ENCODE data around the gene KRTAP4-8.
"Not testable (repeated sequence)": the region's sequence is repeated elsewhere in the genome, so short reads cannot be mapped to it uniquely, and the experiment has no call there.

KRTAP4-8 gene

DNA sequence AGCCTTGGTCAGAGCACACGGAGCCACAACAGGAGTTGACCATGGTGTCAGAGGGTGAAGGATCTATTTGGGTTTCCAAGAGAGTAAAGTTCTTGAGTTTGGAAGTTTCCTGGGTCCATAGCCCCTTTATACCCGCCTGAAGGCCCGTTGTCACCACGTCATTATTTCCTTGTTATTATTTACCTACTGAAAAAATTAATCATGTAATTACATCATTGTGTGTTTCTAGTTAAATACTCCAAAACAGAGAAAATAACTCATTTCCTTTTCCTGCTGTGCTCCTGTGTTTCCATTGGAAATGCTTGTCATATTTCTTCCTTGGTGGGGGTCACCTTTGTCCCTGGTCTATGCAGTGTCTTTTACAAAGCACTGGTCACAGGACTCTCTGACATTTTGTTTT lies at the start of gene KRTAP4-8:
Gene KRTAP4-8, minus strand, starts transcription at position 101 of the 400 bp plus-strand sequence. Its CDS starts 58 bp downstream, at position 43.
- DNase-seq, result no peak

DNA sequence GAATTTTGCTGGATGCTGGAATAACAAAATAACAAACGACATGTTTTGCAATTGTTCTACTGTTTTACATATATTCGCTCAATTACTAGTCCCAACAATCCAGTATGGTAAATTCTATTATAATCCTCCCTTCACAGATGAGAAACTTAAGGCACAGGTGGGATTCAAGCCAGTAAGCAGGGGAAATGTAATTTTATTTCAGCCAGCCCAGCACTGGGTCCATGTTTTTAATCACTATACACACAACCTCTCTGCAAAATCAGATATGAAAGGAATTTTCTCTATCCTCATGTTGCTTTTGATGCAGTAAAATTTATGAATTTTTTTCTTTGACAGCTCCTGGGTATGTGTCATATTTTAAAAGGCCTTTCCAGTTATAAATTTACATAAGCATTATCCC lies 47.3 kb upstream of the KRTAP4-8 start:
- no peak for DNase-seq

- no peak for DNase-seq
These were observed 46.9 kb upstream of the KRTAP4-8 start for GRCh38 chr17:41144846-41145245.

- DNase-seq, result no peak
These were observed 43.4 kb upstream of the KRTAP4-8 start for GRCh38 chr17:41141361-41141760.

DNA sequence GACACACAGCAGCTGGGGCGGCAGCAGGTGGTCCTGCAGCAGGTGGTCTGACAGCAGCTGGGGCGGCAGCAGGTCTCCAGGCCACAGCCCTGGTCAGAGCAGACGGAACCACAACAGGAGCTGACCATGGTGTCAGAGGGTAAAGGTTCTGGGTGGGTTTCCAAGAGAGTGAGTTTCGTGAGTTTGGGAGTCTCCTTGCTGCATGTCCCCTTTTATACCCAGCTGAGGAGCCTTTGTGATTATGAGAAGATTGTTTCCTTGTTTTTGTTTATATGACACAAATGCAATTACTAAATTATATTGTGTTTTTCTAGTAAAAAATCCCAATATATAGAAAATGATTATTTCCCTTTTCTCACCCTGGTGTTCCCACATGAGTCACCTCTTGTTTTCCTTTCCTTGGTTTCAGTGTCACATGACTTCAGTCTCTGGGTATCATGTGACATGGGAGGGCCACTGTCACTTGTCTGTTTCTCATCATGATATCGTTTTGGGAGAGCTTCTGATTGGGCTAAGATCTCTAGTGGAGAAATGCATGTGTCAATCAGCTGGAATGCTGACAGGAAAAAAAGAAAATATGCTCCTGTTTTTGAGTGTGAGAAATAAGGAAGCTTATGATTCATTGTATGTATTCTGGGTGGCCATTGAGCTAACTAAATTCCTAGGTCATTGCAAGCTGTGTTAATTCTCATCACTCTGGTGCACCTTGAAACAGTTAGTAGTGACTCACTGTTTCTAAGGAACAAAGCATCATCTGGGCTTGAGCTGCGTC lies 42.6 kb upstream of the KRTAP4-8 start, which contains the start of gene KRTAP4-6:
Gene KRTAP4-6, minus strand, starts transcription at position 185 of the 772 bp plus-strand sequence. Its CDS starts 57 bp downstream, at position 128.
- DNase-seq, result no peak

DNA sequence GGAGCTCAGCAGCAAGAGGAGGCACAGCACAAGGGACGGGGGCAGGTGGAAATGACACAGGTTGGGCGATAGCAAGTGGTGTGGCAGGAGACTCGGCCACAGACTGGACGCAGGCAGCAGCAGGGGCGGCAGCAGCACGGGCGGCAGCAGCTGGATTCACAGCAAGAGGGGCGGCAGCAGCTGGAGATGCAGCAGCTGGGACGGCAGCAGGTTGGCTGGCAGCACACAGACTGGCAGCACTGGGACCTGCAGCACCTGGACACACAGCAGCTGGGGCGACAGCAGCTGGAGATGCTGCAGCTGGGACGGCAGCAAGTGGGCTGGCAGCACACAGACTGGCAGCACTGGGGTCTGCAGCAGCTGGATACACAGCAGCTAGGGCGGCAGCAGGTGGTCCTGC lies 41.9 kb upstream of the KRTAP4-8 start:
- DNase-seq, result not testable (repeated sequence)

DNA sequence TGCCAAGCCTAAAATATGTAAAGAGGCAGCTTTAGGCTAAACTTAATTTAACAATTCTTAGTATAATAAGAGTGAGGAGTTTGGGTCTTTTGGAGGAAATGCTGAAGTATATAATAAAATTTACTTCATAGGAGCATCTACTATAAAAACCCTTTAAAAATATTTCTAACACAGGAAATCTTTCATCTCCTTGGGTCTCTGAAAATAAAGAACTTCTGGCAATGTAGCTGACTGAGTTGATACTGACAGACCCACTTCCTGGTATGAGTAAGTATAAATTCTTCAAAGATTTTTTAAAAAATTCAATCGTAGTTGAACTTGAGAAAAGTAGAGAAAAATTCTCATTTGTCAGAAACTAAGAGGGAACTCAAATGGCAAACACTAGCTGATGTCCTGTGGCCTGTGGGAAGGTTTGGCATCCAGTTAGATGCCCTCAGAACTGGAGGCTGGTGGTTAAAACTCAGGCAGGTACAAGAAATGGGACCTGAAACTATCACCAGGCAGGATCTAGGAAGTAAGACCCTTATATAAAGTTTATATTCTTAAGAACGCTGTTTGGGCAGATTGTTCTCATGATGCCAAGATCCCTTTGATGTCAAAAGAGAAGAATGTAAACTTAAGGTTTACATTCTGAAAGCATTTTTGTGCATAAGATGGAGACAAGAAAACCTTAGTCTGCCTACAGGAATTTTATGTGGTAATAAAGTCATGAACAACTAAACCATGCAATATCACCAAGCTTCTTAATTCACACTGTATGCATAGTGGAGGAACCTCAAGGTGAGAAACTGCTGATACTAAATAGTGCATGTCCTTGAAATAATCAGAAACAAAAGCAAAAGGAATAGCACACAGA lies 36.2 kb upstream of the KRTAP4-8 start:
- DNase-seq, result no peak

GRCh38 chr17:41131979-41132378 lies 34.0 kb upstream of the KRTAP4-8 start:
- DNase-seq, result no peak

GRCh38 chr17:41127371-41127770 lies 29.4 kb upstream of the KRTAP4-8 start:
- DNase-seq, result no peak

DNA sequence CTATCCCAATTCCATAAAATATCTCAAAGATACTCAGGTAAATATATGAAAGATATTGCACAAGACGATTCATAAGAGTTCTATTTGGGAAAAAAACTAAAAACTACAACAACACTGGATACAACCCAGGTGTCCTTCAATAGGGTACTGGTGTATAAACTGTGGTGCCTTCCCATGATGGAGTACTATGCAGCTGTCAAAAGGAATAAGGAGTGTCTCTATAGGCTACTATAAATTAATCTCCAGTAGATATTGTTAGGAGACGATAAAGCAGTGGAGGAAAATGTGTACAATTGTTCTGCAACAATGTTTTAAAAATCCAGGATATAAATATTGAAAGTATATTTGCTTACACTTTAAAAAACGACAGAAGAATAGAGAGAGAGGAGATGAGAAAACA lies 28.5 kb upstream of the KRTAP4-8 start:
- no peak for DNase-seq

DNA sequence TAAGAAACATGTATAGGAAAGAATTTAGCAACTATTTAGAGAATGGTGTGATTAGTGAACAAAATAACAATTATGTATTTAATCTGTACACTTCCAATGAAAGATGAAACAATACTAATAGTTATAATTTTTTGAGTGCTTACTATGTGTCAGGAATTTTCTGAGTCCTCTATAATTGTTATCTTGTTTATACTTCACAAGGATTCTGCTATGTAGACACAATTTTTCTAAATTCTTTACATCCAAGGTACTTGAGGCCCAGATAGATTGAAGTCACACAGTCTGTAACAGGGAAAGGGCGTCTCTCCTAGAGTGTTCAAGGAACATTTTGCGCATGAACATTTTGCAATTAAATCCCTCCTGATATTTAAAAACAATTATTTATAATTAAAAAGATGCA lies 27.1 kb upstream of the KRTAP4-8 start:
- no peak for DNase-seq

DNA sequence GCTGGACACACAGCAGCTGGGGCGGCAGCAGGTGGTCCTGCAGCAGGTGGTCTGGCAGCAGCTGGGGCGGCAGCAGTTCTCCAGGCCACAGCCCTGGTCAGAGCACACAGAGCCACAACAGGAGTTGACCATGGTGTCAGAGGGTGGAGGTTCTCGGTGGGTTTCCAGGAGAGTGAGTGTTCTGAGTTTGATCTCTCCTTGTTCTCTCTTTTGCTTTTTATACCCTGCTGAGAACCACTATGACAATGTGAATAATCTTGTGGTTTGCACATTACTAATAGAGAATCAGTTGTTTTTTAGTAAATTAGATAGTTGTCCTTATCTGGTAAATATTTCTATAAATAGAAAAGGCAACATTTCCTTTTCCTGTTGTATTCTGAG lies 26.0 kb upstream of the KRTAP4-8 start, which contains the start of gene KRTAP4-12:
Gene KRTAP4-12, minus strand, starts transcription at position 192 of the 381 bp plus-strand sequence. Its CDS starts 60 bp downstream, at position 132.
- not testable (repeated sequence) for DNase-seq

GRCh38 chr17:41123292-41123990 lies 25.5 kb upstream of the KRTAP4-8 start:
- not testable (repeated sequence) for DNase-seq

- no peak for DNase-seq
These were observed 23.8 kb upstream of the KRTAP4-8 start for GRCh38 chr17:41121742-41122141.

DNA sequence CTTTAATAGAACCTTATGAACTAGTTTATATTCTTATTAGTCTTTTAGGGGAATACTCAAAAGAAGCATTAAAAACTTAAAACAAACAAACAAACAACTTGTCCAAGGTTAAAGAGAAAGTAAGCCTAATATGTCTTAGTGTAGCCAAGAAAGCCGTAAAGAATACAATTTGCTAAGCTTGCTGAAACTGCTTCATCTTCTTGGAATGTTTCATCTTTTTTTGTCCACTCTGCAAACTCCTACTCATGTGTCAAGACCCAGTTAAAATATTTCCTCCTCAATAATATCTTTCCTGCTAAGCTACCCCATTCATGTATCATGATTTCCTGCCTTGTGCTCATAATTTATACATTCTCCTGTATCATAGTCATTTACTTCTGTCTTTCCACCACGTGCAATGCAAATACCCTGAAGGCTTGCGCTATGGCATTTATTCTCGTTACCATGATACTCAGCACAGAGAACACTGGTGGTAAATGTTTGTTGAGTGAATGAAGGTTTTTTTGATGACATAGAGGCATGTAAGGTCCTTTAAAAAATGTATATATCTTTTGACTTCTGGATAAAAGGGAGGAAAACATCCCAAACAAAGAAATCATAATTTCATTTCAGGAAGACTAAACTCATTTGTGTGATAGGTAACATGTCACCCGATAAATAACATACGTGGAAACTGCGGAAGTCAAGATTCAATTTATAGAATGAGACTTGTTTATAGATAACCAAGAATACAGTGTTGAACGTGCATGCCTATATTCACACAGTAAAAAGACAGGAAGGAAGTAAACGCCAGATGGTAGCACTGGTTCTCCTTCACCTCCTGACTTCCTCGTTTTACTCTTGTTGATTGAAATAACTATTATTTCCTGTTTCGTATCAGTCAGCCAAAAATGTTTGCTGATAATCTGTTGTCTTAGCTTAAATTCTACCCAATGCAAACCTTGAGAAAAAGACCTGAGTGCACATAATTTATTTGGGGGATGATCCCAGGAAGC lies 22.1 kb upstream of the KRTAP4-8 start:
- not testable (repeated sequence) for DNase-seq

GRCh38 chr17:41118721-41119120 lies 20.8 kb upstream of the KRTAP4-8 start:
- DNase-seq, result no peak

DNA sequence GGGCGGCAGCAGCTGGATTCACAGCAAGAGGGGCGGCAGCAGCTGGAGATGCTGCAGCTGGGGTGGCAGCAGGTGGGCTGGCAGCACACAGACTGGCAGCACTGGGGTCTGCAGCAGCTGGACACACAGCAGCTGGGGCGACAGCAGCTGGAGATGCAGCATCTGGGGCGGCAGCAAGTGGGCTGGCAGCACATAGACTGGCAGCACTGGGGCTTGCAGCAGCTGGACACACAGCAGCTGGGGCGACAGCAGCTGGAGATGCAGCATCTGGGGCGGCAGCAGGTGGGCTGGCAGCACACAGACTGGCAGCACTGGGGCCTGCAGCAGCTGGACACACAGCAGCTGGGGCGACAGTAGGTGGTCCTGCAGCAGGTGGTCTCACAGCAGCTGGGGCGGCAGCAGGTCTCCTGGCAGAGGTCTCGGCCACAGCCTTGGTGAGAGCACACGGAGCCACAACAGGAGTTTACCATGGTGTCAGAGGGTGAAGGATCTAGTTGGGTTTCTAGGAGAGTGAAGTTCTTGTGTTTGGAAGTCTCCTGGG lies 20.0 kb upstream of the KRTAP4-8 start, which contains the start of gene KRTAP4-11:
Gene KRTAP4-11, minus strand, starts transcription at position 528 of the 541 bp plus-strand sequence. Its CDS starts 58 bp downstream, at position 470.
- not testable (repeated sequence) for DNase-seq

- DNase-seq, result no peak
These were observed 18.4 kb upstream of the KRTAP4-8 start for GRCh38 chr17:41116297-41116696.

- DNase-seq, result no peak
These were observed 13.4 kb upstream of the KRTAP4-8 start for GRCh38 chr17:41111151-41111885.

GRCh38 chr17:41108728-41109386 lies 10.9 kb upstream of the KRTAP4-8 start:
- DNase-seq, result not testable (repeated sequence)

Data from NCI-H1105 (cell line).